ENCODE data around the gene KMT2B.

The KMT2B gene

DNA sequence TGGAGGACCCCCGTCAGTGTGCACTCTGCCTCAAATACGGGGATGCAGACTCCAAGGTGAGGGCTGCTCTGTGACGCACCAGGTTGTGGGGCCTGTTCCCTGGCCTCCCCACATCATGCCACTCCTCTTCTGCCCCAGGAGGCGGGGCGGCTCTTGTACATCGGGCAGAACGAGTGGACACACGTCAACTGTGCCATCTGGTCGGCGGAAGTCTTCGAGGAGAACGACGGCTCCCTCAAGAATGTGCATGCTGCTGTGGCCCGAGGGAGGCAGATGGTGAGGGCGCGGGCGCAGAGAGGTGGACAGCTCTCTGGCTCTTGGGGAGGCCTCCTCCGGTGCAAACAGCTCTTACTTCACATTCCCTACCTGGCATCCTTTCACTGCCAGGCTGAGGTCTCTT is 11.2 kb downstream of the KMT2B start:
- DNase-seq = no peak

DNA sequence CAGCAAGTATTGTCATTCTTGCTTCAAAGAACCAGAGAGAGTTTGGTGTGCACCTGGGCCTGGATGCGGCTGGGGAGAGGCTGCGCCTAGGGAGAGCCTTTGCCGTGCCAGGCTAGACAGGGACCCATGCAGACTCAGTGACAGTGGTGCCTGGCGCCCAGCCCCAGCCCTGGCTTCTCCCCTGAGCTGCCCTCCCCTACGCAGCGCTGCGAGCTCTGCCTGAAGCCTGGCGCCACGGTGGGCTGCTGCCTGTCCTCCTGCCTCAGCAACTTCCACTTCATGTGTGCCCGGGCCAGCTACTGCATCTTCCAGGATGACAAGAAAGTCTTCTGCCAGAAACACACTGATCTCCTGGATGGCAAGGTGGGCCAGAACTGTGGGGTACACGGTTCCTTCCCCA is 12.0 kb downstream of the KMT2B start:
- DNase-seq = no peak

DNA sequence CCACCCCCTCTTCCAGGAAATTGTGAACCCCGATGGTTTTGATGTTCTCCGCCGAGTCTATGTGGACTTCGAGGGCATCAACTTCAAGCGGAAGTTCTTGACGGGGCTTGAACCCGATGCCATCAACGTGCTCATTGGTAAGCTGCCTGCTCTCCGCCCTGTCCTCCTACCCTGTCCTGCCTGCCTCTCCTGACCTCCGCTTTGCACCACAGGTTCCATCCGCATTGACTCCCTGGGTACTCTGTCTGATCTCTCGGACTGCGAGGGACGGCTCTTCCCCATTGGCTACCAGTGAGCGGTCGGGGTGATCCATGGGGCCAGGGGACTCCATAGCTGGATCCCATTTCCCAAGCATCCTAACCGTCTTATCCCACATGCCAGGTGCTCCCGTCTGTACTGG is 12.5 kb downstream of the KMT2B start:
- DNase-seq = no peak

DNA sequence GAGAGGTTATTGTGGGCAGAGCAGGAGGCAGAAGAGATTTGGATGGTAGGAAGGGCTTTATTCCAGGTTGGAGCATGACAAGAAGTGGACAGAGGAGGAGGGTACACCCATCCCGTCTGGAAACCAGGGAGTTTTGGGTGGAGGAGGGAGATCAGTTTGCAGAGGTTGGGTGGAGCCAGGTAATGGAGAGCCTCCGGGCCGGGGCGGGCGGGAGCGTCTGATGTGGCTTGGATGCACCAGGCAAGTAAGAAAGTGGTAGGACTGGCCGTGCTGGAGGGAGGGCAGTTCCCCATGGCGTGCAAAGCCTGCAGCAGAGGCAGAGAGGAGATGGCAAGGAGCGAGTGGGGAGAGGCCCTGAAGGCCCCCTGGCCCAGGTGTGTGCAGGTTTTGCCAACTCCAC is 13.6 kb downstream of the KMT2B start:
- DNase-seq = no peak

DNA sequence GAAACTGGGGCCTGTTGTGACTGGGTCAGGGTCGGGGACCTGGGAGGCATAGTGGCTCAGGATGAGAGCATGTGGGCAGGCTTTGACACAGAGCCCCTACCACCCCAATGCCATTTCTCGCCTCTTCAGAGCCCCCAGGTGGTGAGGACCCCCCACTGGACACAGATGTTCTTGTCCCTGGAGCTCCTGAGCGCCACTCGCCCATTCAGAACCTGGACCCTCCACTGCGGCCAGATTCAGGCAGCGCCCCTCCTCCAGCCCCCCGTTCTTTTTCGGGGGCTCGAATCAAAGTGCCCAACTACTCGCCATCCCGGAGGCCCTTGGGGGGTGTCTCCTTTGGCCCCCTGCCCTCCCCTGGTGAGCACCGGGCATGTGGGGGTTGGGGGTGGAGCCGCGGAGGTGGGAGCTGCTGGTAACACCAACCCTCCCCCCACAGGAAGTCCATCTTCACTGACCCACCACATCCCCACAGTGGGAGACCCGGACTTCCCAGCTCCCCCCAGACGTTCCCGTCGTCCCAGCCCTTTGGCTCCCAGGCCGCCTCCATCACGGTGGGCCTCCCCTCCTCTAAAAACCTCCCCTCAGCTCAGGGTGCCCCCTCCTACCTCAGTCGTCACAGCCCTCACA is 14.1 kb downstream of the KMT2B start:
- no peak for DNase-seq

DNA sequence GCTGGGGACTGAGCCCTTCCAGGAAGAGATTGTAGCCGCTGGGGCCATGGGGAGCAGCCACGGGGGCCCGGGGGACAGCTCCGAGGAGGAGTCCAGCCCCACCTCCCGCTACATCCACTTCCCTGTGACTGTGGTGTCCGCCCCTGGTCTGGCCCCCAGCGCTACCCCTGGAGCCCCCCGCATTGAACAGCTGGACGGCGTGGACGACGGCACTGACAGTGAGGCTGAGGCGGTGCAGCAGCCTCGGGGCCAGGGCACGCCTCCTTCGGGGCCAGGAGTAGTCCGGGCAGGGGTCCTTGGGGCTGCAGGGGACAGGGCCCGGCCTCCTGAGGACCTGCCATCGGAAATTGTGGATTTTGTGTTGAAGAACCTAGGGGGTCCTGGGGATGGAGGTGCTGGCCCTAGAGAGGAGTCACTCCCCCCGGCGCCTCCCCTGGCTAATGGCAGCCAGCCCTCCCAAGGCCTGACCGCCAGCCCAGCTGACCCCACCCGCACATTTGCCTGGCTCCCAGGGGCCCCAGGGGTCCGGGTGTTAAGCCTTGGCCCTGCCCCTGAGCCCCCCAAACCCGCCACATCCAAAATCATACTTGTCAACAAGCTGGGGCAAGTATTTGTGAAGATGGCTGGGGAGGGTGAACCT is 14.9 kb downstream of the KMT2B start:
- DNase-seq = no peak

DNA sequence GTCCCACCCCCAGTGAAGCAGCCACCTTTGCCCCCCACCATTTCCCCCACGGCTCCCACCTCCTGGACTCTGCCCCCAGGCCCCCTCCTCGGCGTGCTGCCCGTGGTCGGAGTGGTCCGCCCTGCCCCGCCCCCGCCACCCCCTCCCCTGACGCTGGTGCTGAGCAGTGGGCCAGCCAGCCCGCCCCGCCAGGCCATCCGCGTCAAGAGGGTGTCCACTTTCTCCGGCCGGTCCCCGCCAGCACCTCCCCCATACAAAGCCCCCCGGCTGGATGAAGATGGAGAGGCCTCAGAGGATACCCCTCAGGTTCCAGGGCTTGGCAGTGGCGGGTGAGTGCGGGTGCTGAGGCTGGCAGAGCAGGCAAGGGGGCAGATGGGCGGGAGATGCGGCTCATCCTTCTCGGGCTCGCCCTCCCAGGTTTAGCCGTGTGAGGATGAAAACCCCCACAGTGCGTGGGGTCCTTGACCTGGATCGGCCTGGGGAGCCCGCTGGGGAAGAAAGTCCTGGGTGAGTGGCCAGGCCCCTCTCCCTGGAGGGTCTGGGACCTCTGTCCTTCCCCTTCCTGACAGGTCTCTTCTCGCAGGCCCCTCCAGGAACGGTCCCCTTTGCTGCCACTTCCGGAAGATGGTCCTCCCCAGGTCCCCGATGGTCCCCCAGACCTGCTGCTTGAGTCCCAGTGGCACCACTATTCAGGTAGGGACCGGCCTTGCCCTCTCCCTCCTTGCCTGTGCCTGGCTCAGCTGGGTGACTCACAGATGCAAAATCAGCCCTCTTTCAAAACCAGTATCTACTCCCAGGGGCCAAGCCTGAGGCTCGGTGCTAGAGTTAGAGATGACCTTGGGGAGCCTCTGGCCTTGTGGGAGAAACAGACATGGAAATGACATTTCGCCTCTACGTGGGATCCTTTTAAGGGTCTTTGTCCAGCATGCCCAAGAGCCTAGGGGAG is 15.7 kb downstream of the KMT2B start:
- DNase-seq = no peak

DNA sequence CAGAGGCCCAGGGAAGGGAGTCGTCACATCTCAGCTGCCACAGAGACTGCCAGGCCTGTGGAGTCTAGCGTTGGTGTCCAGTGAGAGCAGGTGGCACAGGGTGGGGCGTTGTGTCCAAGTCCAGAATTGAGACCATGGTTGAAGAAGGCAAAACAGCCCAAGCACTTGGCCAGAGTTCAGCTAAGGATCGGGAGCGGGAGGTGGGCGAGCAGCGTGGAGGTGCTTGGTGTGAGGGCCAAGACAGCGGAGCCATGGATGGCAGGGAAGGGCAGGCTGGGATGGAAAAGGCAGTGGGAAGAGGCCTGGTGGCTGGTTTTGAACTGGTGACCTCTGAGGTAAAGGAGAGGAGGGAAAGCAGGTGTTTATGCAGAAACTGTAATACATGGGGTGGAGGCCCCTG is 16.5 kb downstream of the KMT2B start:
- no peak for DNase-seq

DNA sequence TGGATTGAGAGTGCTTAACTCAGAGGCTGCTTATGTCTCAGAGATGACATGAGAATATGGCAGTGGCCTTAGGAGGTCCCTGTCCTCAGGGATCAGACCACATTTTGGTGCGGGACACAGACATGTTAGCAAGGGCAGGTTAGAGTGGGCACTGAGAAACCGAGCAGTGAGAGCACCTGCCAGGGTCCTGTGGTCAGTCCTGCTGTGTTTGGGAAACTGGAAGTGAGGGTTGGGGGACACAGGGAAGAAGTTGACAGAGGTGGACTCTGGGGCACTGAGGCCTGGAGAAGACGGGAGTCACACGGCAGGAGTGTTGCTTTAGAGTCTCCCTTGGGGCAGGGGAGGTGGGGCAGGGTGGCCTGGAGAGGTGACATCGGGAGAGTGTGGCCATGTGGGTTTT is 17.1 kb downstream of the KMT2B start:
- DNase-seq = no peak

DNA sequence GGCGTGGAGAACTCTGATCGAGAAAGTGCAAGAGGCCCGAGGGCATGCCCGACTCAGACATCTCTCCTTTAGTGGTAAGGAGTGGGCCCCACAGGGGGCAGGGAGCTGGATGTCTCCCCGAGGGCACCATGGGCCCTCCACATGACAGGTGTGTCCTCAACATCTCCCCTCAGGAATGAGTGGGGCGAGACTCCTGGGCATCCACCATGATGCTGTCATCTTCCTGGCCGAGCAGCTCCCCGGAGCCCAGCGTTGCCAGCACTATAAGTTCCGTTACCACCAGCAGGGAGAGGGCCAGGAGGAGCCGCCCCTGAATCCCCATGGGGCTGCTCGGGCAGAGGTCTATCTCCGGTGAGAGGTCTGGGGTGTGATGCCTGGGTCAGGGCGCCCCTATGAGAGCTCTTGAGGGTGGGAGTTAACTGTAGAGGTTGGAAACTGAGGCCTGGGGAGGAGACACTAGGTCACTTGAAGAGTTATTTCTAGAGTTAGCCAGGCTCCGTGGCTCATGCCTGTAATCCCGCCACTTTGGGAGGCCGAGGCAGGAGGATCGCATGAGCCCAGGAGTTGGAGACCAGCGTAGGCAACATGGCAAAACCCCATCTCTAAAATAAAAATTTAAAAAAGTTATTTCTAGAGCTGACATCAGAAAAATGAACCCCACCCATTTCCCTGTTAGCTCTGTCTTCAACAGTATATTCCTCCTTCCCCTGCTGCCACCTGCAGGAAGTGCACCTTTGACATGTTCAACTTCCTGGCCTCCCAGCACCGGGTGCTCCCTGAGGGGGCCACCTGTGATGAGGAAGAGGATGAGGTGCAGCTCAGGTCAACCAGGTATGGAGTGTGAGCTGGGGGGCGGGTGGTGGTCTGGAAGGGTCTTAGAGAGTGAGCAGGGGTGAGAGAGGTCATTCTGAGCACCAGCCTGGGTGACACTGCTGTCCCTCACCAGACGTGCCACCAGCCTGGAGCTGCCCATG is 19.4 kb downstream of the KMT2B start:
- DNase-seq = no peak

DNA sequence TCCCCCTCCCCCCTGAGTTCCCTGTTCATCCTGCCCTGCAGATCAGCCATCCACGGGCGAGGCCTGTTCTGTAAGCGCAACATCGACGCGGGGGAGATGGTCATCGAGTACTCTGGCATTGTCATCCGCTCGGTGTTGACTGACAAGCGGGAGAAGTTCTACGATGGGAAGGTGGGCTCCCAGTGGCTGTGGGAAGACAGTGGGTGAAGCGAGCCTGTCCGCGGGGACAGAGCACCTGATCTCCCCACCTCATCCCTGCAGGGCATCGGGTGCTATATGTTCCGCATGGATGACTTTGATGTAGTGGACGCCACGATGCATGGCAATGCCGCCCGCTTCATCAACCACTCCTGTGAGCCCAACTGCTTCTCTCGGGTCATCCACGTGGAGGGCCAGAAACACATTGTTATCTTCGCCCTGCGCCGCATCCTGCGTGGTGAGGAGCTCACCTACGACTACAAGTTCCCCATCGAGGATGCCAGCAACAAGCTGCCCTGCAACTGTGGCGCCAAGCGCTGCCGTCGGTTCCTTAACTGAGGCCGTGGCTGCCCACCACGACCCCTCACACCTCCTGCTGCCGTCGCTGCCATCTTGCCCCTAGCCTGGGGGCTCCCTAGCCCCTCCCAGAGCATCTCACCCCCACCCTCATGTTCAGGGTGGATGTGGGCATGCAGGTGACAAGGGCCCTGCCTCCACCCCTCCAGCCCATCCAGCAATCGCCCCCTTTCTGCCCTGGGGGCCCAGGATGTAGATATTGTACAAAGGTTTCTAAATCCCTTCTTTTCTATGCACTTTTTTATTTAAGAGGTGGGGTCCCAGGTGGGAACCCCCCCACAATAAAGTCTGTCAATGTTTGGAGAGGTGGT is 20.5 kb downstream of the KMT2B start:
- no peak for DNase-seq

DNA sequence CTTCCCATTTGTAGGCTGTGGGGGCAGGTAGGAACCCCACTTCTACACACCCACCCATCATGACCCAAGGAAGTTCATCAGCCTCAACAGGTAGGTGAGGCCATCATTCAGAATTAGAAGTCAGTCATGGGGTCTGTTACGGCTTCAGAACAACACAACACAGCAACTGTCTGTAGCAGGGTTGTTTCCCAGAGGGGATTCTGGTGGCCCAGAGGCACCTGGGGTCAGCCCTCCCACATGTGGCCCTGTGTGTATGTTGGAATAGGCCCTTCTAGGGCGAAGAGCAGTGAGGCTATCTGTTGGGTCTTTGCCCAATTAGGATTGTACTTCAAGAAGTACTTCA is 21.1 kb downstream of the KMT2B start:
- DNase-seq = no peak

DNA sequence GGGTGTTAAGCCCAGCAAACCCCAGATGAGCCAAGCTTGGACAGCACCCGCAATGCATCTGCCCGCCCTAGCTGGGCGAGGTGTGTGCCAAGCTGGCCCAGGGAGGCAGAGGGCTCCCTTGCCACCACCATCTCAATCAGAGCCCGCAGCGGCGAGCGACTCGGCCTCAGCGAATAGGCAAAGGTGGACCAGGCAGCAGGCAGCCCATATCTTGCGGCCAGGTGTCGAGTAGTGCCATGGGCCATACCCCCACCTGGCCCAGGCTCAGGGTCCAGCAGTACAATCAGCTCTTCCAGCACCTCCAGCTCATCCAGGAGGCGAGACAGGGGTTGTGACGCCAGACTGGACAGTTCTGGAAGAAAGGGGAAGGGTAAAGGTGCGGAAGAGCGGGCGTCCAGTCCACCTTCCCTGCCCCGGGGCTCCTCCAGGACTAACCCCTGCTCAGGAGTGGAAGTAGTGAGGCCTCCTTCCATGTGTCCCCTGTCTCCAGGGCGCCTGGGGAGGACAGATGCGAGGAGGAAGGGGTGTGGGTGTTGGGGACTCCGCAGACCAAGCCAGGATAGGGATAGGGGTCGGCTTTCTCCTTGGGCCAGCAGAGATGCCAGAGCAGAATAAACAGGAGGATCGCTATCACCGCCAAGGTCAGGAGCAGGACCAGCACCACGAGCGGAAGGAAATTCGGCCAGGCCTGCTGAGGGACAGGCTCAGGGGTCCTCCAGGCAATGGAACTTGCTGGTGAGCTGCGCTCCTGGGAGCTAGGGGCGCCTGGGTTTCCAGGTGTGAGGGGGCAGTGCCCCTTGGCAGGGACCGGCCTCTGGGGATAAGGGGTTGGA is 21.7 kb downstream of the KMT2B start:
- DNase-seq = no peak

DNA sequence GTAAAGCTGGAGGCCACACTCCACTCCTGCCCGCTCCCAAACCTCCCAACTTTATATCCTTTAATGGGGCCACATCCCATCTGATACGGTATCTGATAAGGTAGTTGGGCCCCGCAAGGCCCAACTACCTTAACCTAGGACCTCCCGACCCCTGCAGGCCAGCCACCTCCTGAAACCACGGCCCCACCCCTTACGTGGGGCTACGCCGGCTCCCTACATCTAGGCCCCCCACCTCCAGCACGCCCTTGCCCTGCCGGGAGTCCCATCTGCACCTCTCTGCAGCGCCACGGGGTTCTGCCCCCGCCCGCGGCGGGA is 22.3 kb downstream of the KMT2B start:
- no peak for DNase-seq

DNA sequence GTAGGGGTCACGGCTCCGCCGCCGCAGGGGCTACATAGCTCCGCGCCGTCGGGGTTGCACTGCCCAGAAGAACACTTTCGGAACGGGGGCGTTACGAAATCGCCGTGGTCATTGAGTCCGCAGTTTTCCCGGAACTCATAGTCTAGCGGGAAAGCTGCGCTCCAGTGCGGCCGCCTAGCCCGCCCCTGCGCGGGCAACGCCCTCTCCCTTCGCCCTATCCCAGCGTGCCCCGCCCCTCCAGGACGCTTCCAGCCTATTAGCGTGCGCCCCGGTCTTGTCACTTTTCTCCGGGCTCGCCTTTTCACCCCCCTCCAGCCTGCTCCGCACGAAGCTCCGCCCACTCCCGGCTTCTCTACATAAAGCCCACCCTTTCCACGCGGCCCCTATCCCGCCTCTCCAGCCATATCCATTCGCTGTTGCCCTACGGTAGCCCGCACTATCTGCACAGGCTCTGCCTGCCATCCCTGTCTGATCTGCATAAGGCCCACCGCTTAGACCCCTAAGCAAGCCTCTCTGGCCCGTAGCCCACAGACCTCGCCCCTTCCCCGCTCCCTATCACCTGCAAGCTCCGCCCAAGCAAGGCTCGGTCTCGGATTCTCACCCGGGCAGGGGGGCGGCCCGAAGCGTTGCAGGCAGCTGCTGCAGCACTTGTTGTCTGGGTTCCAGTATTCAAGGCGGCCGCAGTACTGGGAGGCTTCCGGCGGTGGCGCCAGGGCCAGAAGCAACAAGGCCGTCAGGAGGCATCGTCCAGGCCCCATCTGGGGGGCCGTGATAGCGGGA is 22.8 kb downstream of the KMT2B start:
- DNase-seq = peak; percentile 86 to 91

DNA sequence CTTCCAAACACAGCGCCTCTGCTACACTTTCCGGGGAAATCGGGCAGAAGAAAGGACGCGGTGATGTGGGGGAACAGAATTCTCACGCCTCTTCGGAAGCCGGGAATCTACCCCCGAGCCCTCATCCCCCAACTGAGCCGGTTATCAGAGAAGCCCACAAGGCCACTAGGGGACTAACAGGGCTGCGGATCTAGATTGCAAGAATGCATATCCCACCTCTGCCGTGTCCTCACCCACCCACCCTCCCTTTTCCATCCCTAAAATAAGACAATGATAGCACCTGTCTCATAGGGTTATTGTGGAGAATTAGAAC is 23.4 kb downstream of the KMT2B start:
- DNase-seq = no peak

DNA sequence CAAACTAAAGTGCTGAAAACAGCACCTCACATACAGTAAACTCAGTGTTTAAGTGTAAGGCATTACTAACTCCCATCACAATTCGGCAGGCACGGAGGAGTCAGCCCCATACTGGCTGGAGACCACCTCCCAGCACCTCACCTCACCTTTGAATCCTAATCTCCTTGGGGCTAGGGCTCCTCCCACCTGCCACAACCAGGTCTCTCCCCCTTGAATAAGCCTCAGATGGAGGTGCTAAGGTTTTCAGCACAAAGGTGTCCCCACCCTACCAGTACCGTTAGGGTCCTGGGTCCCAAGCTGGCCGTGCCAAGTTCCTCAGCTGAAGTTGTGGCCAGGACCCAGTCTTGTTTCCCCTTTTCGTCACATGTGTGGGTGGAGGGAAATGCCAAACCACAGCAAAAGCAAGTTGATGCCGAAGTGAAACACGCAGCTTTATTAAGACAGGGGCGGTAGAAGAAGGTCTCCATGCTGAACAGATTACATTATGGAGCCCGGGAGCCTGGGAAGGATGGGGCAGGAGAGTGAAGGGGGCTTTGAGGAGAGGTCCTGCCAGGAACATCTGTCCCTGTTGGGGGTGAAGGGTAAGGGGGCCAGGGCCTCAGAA is 24.4 kb downstream of the KMT2B start, which contains the start of gene IGFLR1:
Gene IGFLR1 (minus strand): TSS at position 332 of the 604 bp plus-strand sequence. CDS start 1,272 bp downstream, outside the sequence.
- peak; percentile 22 to 51 for DNase-seq

DNA sequence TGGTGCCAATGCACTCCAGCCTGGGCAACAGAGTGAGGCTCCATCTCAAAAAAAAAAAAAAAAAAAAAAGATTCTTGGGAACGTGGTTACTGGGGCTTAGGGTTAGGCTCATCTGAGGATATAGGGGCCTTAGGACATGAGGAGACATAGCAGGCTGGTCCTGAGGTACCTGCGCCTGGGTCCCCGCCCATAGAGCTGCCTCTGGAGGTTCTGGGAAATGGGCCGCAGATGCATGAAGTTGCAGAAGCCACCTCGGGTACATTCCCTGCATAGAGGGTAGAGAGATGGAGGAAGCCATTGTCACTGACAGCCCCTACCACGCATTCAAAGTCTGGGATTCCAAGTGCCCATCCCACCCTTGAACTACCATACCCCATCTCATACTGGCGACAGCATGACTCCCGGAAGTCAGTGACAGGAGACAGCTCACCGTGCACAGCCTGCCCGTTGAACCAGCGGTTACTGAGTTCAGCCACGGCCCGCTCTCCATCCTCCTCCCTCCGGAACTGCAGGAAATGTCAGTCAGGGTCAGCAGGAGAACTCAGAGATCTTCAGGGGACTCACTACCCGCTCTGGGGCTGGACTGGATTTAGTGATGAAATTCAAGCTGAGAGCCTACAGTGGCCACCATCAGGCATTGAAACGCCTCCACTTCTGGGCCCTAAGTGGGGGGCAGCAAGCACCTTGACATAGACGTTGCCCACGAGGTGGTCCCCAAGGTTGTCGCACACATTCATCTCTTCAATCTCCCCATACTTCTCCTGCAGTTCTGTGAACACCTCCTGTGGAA is 26.0 kb downstream of the KMT2B start:
- no peak for DNase-seq

Data from bone marrow (tissue), 2 donors.